ENCODE results near the gene CLASP1. TPM values are rescaled to one million over a fixed set of nuclear protein-coding genes. Genes with fewer than 3 reads are reported as not detected.

The CLASP1 gene
- total and polyA plus RNA-seq, 2 of the 8 experiments (the other 6 are each of a cell fraction or from before 2014, with no cell fraction given), result 7.3 to 53.9 TPM

GRCh38 chr2:121635371-121635770 is 13.9 kb downstream of the CLASP1 start (continued):
- TF ChIP-seq EP300 (IDR thresholded peaks at IDR 0.05; ENCODE audit: borderline replicate concordance in 1 of 2, low read depth in 2 of 2, low read length in 2 of 2), result no peak
- no peak for TF ChIP-seq SP2 (IDR thresholded peaks at IDR 0.05; ENCODE audit: low read length)
- TF ChIP-seq MAX (IDR thresholded peaks at IDR 0.05), result no peak
- no peak for TF ChIP-seq KDM5A (IDR thresholded peaks at IDR 0.05; ENCODE audit: low read length)
- TF ChIP-seq KDM4A (IDR thresholded peaks at IDR 0.05; ENCODE audit: low read depth, low read length, severe bottlenecking), result no peak
- TF ChIP-seq RXRA (IDR thresholded peaks at IDR 0.05; ENCODE audit: insufficient read depth, low read depth, low read length), result no peak
- TF ChIP-seq FOSL1 (IDR thresholded peaks at IDR 0.05; ENCODE audit: insufficient read depth, low read depth, low read length), result no peak

Data from H1 (cell line).